Stimulated activated effector memory CD8-positive, alpha-beta T cell treated with anti-CD3 and anti-CD28 coated beads, Interleukin-12 subunit alpha, Interleukin-12 subunit beta, amount 100 ng/mL, for 72 hours (primary cell): ENCODE data around the gene UGGT1.

Source experiments
- ATAC-seq: fragments of 150-1000 bp; cut with Tn5 transposase; 2 replicates; pipeline ENCODE4 v1.10.0; 2021
- DNase-seq, 2 donors: peaks; one replicate each; pipeline ENCODE4 v3.0.0; 2021 to 2022; ENCODE audit warnings: low spot score in 2 of 2
- H3K27ac Mint-ChIP-seq: one replicate; pipeline ENCODE4 v1.8.0; 2022; ENCODE audit warnings: mild to moderate bottlenecking, mixed read lengths
- H3K36me3 Mint-ChIP-seq: one replicate; pipeline ENCODE4 v1.8.0; 2022; ENCODE audit warnings: mild to moderate bottlenecking, mixed read lengths
- H3K4me1 Mint-ChIP-seq: one replicate; pipeline ENCODE4 v1.8.0; 2022; ENCODE audit warnings: mixed read lengths
- H3K4me3 Mint-ChIP-seq: one replicate; pipeline ENCODE4 v1.8.0; 2022; ENCODE audit warnings: mild to moderate bottlenecking, mixed read lengths
- H3K9me3 Mint-ChIP-seq: one replicate; pipeline ENCODE4 v1.8.0; 2022; ENCODE audit warnings: mixed read lengths

The UGGT1 gene

GRCh38 chr2:128237911-128238697 is 147.1 kb downstream of the UGGT1 start:
- no peak for ATAC-seq
- Mint-ChIP-seq H3K4me1 (no peaks in the 10 kb centered on the region), H3K4me3 (no peak overlapping the region), H3K36me3 (no peaks in the 10 kb centered on the region), H3K9me3 (no peaks in the 10 kb centered on the region), H3K27ac (no peak overlapping the region)
- DNase-seq, result no peak

- Mint-ChIP-seq H3K4me1 (no peaks in the 10 kb centered on the region), H3K9me3 (no peaks in the 10 kb centered on the region), H3K4me3 (no peak overlapping the region), H3K36me3 (no peaks in the 10 kb centered on the region), H3K27ac (no peak overlapping the region)
- DNase-seq, result no peak
- ATAC-seq, result no peak
Observed at GRCh38 chr2:128241896-128242295, 150.9 kb downstream of the UGGT1 start.
